ENCODE data around the gene PSKH1.
"Not testable (repeated sequence)": the region's sequence is repeated elsewhere in the genome, so short reads cannot be mapped to it uniquely, and the experiment has no call there.

PSKH1 gene

DNA sequence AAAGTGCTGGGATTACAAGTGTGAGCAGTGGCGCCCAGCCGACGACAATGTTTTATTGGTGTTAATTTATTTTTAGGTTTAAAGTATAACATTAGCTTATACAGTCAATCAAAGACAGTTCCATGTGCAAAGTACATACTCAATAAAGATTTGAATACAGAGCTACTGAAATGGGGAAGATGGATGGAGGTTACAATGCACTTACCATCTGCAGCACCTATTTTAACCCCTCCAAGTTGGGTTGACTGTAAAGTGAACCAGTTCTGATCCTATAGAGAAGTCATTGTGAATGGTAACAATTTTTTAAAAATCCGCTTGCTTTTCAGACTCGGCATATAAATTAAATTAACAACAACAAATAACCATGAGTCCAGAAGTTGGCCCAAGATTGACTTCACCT is 679 bp upstream of the PSKH1 start:
- no peaks in the 10 kb centered on the region for H3K9me3 Mint-ChIP-seq
- H3K27ac Mint-ChIP-seq: peak overlapping the region; percentile 56
- H3K4me1 Mint-ChIP-seq (ENCODE audit: low read depth): peaks cover 39% of the 10 kb centered on the region

DNA sequence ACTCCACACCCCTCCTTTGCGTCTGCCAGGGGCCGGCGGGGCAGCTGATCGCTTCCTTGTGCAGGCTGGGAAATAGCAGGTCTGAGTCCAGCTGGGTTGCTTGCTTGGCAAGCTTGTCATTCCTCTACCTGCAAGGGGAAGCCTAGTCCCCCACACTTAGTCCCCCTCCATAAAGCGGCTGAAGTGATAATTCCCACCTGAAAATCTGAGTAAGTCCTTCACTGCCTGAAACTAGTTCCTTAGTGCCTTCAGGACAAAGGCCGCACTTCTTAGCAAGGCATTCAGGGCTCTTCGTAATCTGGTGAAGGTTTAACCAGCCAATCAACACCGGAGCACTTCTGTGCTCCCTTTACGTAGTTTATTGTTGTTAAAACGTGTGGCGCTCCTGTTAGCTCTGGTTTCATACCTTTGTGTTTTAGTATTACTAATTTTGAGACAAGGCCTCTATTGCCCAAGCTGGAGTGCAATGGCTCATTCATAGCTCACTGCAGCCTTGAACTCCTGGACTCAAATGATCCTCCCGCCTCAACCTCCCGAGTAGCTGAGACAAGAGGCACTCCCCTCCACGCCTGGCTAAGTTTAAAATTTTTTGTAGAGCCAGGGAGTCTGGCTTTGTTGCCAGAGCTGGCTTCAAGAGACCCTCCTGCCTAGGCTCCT is 817 bp downstream of the PSKH1 start:
- Mint-ChIP-seq H3K36me3 (ENCODE audit: low read depth) (no peaks in the 10 kb centered on the region), H3K4me1 (ENCODE audit: low read depth) (peaks cover 39% of the 10 kb centered on the region), H3K4me3 (peak overlapping the region; percentile 97), H3K27ac (peak overlapping the region; percentile 93), H3K27me3 (no peaks in the 10 kb centered on the region), H3K9me3 (no peaks in the 10 kb centered on the region)

More for the DNA sequence above, 679 bp upstream of the PSKH1 start:
- H3K36me3 Mint-ChIP-seq (ENCODE audit: low read depth): no peaks in the 10 kb centered on the region
- H3K4me3 Mint-ChIP-seq: peak overlapping the region; percentile 97
- no peaks in the 10 kb centered on the region for H3K27me3 Mint-ChIP-seq

DNA sequence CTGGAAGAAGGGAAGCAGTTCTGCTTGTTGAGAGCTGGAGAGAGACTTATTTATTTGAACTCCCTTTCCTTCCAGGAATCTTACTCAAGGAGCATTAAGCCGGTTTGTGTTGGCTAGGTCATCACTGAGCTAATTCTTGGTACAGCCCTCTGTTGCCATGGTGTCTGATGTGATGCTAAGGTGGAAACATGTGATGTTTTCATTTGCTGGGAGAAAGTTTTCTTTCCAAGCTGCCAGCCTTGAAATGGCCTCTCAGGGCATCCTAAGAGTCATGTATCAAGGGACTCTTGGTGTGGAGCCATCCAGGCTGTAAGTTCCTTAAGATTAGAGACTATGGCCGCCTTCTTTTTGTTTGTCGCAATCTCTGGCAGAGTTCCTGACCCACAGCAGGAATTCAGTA is 4.2 kb downstream of the PSKH1 start:
- peaks cover 38% of the 10 kb centered on the region for H3K4me1 Mint-ChIP-seq (ENCODE audit: low read depth)
- H3K27me3 Mint-ChIP-seq: no peaks in the 10 kb centered on the region
- no peak overlapping the region for H3K4me3 Mint-ChIP-seq
- no peaks in the 10 kb centered on the region for H3K36me3 Mint-ChIP-seq (ENCODE audit: low read depth)
- H3K9me3 Mint-ChIP-seq: no peaks in the 10 kb centered on the region
- H3K27ac Mint-ChIP-seq: no peak overlapping the region

DNA sequence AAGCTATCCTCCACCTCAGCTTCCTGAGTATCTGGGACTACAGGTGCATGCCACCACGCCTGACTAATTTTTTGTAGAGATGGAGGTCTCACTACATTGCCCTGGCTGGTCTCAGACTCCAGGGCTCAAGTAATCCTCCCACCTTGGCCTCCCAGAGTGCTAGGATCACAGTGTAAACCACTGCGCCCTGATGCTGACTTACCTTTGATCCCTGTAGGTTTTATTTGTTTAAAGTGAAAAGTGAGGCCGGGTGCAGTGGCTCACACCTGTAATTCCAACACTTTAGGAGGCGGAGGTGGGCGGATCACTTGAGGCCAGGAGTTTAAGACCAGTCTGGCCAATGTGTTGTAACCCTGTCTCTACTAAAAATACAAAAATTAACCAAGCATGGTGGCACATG is 8.7 kb downstream of the PSKH1 start:
- H3K9me3 Mint-ChIP-seq: no peaks in the 10 kb centered on the region
- peaks cover 6% of the 10 kb centered on the region for H3K36me3 Mint-ChIP-seq (ENCODE audit: low read depth)
- H3K27ac Mint-ChIP-seq: no peak overlapping the region
- H3K27me3 Mint-ChIP-seq: no peaks in the 10 kb centered on the region
- peaks cover 5% of the 10 kb centered on the region for H3K4me1 Mint-ChIP-seq (ENCODE audit: low read depth)
- H3K4me3 Mint-ChIP-seq: no peak overlapping the region

DNA sequence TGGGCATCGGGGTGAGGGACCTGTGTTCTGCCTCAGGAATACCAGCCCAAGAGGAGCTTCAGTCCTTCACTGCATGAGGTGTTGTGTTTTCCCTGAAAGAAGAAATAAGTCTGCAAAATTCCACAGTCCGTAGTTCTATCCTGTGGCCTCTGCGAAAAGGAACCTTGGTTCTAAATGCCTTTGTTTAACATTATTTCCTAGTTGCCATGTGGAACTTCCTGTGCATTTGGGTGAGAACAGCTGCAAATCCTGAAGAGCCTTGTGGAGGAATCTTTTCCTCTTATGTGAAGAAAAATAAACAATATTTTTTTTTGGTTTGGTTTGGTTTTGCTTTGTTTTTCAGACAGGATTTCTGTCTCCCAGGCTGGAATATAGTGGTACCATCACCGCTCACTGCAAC is 9.8 kb downstream of the PSKH1 start:
- H3K4me3 Mint-ChIP-seq: no peak overlapping the region
- H3K9me3 Mint-ChIP-seq: no peaks in the 10 kb centered on the region
- no peak overlapping the region for H3K27ac Mint-ChIP-seq
- no peaks in the 10 kb centered on the region for H3K27me3 Mint-ChIP-seq
- peaks cover 6% of the 10 kb centered on the region for H3K36me3 Mint-ChIP-seq (ENCODE audit: low read depth)
- H3K4me1 Mint-ChIP-seq (ENCODE audit: low read depth): peaks cover 5% of the 10 kb centered on the region

DNA sequence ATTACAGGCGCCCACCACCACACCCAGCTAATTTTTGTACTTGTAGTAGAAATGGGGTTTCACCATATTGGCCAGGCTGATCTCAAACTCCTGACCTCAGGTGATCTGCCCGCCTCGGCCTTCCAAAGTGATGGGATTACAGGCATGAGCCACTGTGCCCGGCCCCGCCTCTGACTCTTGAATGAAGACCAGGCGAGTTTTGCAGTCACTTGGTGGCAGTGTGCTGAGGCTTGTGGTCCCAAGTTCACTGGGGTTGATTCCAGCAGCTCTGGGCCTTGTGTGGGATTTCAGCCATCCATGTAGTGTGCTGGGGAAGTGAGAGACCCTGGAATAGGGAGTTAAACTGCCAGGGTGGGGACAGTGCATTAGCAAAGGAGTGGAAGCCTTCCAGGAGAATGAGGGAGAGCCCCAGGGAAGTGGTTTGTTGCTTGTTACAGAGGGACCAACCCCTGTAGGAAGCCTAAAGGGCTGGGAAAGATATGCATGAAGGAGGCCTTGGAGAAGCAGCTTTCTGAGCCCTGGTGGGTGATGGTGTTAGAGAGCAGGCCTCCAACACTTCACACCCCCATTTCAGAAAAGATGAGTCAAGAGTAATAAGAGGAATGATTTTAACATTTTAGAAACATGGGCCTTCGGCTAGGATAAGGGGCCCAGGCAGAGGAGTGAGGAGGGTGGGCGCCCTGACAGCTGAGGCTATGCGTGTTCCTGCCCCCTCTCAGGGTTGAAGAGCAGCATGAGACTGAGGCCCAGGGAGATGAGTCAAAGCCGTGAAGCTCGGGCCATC is 14.5 kb downstream of the PSKH1 start:
- peaks cover 25% of the 10 kb centered on the region for H3K4me1 Mint-ChIP-seq (ENCODE audit: low read depth)
- H3K27ac Mint-ChIP-seq: peak overlapping the region; percentile 19
- no peak overlapping the region for H3K4me3 Mint-ChIP-seq
- no peaks in the 10 kb centered on the region for H3K27me3 Mint-ChIP-seq
- peaks cover 15% of the 10 kb centered on the region for H3K36me3 Mint-ChIP-seq (ENCODE audit: low read depth)
- no peaks in the 10 kb centered on the region for H3K9me3 Mint-ChIP-seq

DNA sequence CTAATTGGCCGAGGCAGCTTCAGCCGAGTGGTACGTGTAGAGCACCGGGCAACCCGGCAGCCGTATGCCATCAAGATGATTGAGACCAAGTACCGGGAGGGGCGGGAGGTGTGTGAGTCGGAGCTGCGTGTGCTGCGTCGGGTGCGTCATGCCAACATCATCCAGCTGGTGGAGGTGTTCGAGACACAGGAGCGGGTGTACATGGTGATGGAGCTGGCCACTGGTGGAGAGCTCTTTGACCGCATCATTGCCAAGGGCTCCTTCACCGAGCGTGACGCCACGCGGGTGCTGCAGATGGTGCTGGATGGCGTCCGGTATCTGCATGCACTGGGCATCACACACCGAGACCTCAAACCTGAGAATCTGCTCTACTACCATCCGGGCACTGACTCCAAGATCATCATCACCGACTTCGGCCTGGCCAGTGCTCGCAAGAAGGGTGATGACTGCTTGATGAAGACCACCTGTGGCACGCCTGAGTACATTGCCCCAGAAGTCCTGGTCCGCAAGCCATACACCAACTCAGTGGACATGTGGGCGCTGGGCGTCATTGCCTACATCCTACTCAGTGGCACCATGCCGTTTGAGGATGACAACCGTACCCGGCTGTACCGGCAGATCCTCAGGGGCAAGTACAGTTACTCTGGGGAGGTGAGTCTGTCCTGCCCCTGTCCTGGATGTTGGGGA is 16.1 kb downstream of the PSKH1 start:
- no peak overlapping the region for H3K4me3 Mint-ChIP-seq
- peaks cover 25% of the 10 kb centered on the region for H3K4me1 Mint-ChIP-seq (ENCODE audit: low read depth)
- H3K27me3 Mint-ChIP-seq: no peaks in the 10 kb centered on the region
- H3K27ac Mint-ChIP-seq: no peak overlapping the region
- peaks cover 9% of the 10 kb centered on the region for H3K36me3 Mint-ChIP-seq (ENCODE audit: low read depth)
- no peaks in the 10 kb centered on the region for H3K9me3 Mint-ChIP-seq

DNA sequence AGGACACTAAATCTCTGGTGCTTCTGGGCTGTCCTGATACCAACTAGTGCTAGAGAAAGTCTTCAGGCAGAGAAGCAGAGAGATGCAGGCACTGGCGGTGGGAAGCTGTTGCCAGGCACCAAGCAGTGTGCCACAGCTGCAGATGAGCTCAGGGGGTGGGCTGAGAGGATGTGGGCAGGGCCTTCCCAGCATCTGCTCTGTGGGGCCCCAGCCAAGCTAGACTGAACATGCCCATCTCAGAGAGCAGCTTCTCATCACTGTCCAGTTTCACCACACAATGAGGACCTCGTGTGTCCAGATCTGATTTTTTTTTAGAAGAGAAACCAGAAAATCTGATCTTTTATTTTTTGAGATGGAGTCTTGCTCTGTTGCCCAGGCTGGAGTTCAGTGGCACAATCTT is 17.1 kb downstream of the PSKH1 start:
- Mint-ChIP-seq H3K27ac (peak overlapping the region; percentile 1), H3K4me3 (no peak overlapping the region), H3K9me3 (no peaks in the 10 kb centered on the region), H3K4me1 (ENCODE audit: low read depth) (peaks cover 25% of the 10 kb centered on the region), H3K27me3 (no peaks in the 10 kb centered on the region), H3K36me3 (ENCODE audit: low read depth) (peaks cover 9% of the 10 kb centered on the region)

DNA sequence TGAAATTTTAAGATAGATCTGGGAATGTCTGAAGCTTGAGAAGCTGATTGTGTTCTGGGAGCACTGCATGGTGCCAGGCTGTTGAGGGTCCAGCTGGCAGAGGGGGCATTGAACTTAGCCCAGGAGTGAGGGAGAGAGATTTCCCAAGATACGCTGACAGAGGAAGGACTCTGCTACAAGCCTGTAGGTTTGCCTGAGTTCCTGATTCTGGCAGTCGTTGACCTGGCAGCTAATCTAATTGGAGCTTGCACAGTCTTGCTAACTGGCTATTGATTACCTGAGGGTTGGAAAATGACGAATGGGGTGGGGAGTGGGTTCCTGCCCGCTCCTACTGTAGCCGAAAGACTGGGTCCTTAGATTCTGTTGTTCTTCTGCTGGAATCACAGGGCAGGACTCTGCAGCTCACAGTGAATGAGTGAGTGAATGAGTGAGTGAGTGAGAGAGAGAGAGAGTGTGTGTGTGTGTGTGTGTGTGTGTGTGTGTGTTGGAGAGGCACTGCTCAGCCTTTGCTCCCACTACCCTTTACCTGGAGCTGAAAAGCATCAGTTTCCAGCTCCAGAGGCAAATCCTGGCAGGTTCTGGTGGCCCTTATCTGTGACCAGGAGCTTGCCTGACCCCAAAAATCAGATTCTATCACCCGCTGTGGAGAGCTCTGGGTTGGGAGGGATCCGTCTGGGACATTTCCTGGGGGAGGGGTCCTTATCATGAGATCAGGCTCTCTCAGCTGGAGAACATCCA is 21.9 kb downstream of the PSKH1 start:
- H3K27ac Mint-ChIP-seq: no peak overlapping the region

DNA sequence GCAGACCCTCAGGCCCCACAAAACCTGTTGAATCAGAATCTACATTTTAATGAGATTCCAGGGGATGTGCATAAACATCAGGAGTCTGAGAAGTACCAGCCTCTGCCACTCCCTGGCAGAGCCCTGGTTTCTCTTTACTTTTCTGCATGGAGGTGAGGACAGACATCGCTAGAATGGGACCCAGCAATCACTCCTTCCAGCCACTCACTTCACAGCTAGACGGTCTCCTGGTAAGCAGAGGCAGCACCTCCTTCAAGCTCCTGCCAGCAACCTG is 22.4 kb downstream of the PSKH1 start:
- H3K9me3 Mint-ChIP-seq; H3K27me3 Mint-ChIP-seq; H3K4me3 Mint-ChIP-seq; H3K36me3 Mint-ChIP-seq (ENCODE audit: low read depth); H3K27ac Mint-ChIP-seq: not testable (repeated sequence)
- peaks cover 18% of the 10 kb centered on the region for H3K4me1 Mint-ChIP-seq (ENCODE audit: low read depth)

More for the DNA sequence above, 21.9 kb downstream of the PSKH1 start:
- Mint-ChIP-seq H3K4me1 (ENCODE audit: low read depth) (peaks cover 23% of the 10 kb centered on the region), H3K27me3 (no peaks in the 10 kb centered on the region), H3K9me3 (no peaks in the 10 kb centered on the region), H3K36me3 (ENCODE audit: low read depth) (peaks cover 13% of the 10 kb centered on the region), H3K4me3 (no peak overlapping the region)

DNA sequence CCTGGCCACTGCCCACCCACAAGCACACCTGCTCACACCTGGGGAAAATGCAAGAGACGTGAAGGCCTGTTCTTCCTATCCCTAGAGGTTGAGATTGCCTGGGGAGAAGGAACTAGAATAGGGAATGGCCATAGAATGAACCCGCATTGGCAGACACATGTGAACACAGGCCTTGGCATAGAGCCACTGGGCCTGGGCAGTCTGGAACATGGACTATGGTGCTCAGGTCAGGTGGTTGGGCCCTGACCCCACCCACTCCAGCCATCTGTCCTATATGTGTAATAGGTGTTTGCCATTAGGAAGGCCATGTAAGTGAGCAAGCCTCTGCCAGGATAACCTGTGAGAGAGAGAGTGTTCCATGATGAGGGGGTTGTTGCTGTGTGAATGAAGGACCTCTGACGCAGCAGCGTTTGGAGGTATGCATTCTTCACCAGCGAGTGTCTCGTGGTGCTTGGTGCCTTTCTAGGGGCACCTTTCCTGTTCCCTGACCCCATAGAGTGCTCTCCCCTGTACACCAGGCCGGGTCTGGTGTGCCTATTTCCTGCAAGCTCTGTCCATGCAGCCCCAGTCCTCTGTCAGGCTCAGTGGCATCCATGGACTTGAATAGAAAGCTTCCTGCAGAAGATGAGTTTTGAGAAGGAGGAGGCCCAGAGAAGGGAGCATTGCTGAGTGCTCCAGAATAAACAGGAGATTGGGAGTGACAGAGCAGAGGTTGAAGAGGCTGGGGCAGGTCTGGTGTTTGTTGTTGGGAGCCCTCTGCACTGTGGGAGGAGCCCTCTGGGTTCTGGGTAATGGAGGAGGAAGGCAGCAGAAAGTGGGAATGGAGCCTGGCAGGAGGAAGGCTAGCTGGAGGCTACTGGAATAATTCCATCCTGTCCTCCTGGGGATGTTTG is 23.0 kb downstream of the PSKH1 start:
- no peaks in the 10 kb centered on the region for H3K27me3 Mint-ChIP-seq
- no peak overlapping the region for H3K27ac Mint-ChIP-seq
- H3K4me1 Mint-ChIP-seq (ENCODE audit: low read depth): peaks cover 17% of the 10 kb centered on the region
- H3K9me3 Mint-ChIP-seq: no peaks in the 10 kb centered on the region
- no peak overlapping the region for H3K4me3 Mint-ChIP-seq
- peaks cover 10% of the 10 kb centered on the region for H3K36me3 Mint-ChIP-seq (ENCODE audit: low read depth)

DNA sequence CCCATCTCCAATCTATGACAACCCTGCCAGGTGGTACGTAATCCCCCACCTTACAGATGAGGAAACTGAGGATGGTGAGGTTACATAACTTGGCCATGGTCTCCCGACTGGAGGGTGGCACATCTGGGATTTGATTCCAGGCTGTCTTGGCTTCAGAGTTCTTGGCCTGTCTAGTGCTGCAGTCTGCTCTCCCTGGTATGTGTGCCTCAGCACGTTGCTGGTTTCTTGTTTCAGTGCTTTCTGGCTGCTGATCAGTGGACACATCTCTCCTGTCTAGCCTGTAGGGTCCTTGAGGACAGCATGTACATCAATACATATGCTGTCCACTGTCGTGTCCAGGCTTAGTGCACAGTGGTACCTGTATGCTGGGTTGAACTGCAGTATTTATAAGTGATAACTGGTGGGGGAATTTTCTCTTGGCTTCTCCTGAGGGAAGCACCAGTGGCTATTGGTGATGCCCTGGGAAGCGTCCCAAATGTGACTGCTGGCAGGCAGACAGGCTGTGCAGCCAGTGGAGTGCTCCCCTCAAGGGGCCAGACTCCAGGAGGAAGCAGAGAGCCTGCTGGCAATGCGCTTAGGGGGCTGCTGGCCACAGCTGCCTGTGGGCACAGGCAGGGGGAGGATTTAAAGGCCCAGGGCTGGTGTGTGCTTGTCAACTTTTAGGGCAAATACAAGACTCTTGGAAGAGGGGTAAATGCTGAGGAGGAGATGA is 24.2 kb downstream of the PSKH1 start:
- H3K4me3 Mint-ChIP-seq: no peak overlapping the region
- H3K36me3 Mint-ChIP-seq (ENCODE audit: low read depth): peaks cover 5% of the 10 kb centered on the region
- H3K4me1 Mint-ChIP-seq (ENCODE audit: low read depth): peaks cover 29% of the 10 kb centered on the region
- peak overlapping the region; percentile 84 for H3K27ac Mint-ChIP-seq
- H3K9me3 Mint-ChIP-seq: no peaks in the 10 kb centered on the region
- no peaks in the 10 kb centered on the region for H3K27me3 Mint-ChIP-seq

DNA sequence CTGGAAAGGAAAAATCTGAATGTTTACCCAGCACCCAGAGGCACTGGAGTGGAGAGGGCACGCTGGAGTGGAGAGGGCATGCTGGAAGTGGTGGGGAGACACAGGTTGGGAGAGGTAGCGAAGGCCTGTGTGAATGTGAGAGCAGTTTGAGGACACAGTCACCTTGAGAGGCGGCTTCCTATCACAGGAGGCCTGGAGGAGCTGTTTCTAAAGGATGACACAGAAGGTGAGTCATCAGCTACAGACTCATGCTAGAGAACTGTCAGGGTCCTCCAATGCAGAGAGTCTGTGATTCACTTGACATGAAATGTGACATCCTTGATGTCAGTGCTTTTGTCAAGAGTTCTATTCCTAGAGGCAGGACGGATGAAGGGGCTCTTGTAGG is 24.8 kb downstream of the PSKH1 start:
- Mint-ChIP-seq H3K27me3 (no peaks in the 10 kb centered on the region), H3K4me3 (no peak overlapping the region), H3K36me3 (ENCODE audit: low read depth) (peaks cover 5% of the 10 kb centered on the region), H3K4me1 (ENCODE audit: low read depth) (peaks cover 35% of the 10 kb centered on the region), H3K27ac (peak overlapping the region; percentile 84), H3K9me3 (no peaks in the 10 kb centered on the region)

All from stimulated activated naive CD8-positive, alpha-beta T cell treated with anti-CD3 and anti-CD28 coated beads, Interleukin-15, Interleukin-2, amounts not matched to agents 100 ng/mL and 50 ng/mL, for 24 hours (primary cell).